HG03520 (cell line): ENCODE results near the gene DCAF4.
"Not testable (repeated sequence)": the region's sequence is repeated elsewhere in the genome, so short reads cannot be mapped to it uniquely, and the experiment has no call there.

ENCODE experiments used
- ATAC-seq: cut with Tn5 transposase; IDR thresholded peaks from one replicate; pipeline ENCODE4 v1.9.1; 2021; ENCODE audit warnings: mild to moderate bottlenecking, moderate library complexity; ENCODE audit not compliant: unreplicated experiment

Gene DCAF4

GRCh38 chr14:72929316-72930080, 3.2 kb downstream of the DCAF4 start:
- ATAC-seq = no peak

- ATAC-seq = no peak
These were observed 6.6 kb downstream of the DCAF4 start for GRCh38 chr14:72932893-72933292.

- no peak for ATAC-seq
These were observed 13.4 kb downstream of the DCAF4 start for GRCh38 chr14:72939630-72940029.

GRCh38 chr14:72941286-72941985, 15.2 kb downstream of the DCAF4 start:
- ATAC-seq = no peak

- no peak for ATAC-seq
These were observed 16.7 kb downstream of the DCAF4 start for GRCh38 chr14:72942934-72943333.

- no peak for ATAC-seq
These were observed 17.7 kb downstream of the DCAF4 start for GRCh38 chr14:72943876-72944430.

- no peak for ATAC-seq
These were observed 19.2 kb downstream of the DCAF4 start for GRCh38 chr14:72945356-72946027.

GRCh38 chr14:72946491-72946890, 20.2 kb downstream of the DCAF4 start:
- no peak for ATAC-seq

GRCh38 chr14:72947366-72948160, 21.3 kb downstream of the DCAF4 start:
- ATAC-seq = no peak

GRCh38 chr14:72948481-72949138, 22.3 kb downstream of the DCAF4 start:
- no peak for ATAC-seq

GRCh38 chr14:72952171-72952570, 25.9 kb downstream of the DCAF4 start:
- no peak for ATAC-seq

- ATAC-seq = not testable (repeated sequence)
These were observed 30.5 kb downstream of the DCAF4 start for GRCh38 chr14:72956741-72957140.

- no peak for ATAC-seq
These were observed 30.9 kb downstream of the DCAF4 start for GRCh38 chr14:72957213-72957612.

GRCh38 chr14:72958548-72958947, 32.3 kb downstream of the DCAF4 start:
- ATAC-seq = no peak

- ATAC-seq = not testable (repeated sequence)
These were observed 34.8 kb downstream of the DCAF4 start for GRCh38 chr14:72961016-72961415.

GRCh38 chr14:72961579-72962335, 35.5 kb downstream of the DCAF4 start:
- no peak for ATAC-seq

GRCh38 chr14:72962336-72962754, 36.1 kb downstream of the DCAF4 start:
- ATAC-seq = not testable (repeated sequence)

GRCh38 chr14:72962829-72963312, 36.6 kb downstream of the DCAF4 start:
- ATAC-seq = no peak

- no peak for ATAC-seq
These were observed 39.0 kb downstream of the DCAF4 start for GRCh38 chr14:72965249-72965648.
